OCI-LY7 (cell line): ENCODE results near the gene HINT2.

Source experiments
- EZH2phosphoT487 ChIP-seq: fragments of 200-600 bp; sonication (generic); IDR thresholded peaks from 2 replicates; pipeline ENCODE4 v1.6.1; 2018; ENCODE audit warnings: low read depth, borderline replicate concordance, mild to moderate bottlenecking, mixed run types, antibody characterized with exemption, low read length, moderate library complexity, mixed read lengths
- TF ChIP-seq, protein P1 (sequence below): fragments of 200-600 bp; sonication (generic); conservative IDR thresholded peaks from 2 replicates; pipeline ENCODE4 v1.5.1; 2014; ENCODE audit warnings: mild to moderate bottlenecking, antibody characterized with exemption, low read length, moderate library complexity, mixed read lengths

DNA sequence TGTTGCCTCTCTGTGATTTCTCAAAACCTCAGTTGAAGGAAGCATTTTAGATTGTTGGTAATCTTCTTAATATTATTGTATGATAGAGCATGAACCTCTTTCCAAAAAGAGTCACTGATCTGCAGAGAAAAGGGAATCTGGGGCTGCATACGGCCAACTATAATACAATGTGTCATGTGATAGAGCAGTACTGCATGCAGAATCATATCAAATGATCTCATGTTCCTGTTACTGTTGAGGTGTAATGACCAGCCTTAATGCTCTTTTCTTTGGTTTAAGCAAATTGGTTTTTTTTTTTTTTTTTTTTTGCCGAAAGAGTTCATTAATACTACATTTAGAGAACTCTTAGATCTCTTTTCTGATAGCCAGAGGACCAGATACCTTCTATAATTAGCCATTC is 47.8 kb downstream of the HINT2 start:
- TF ChIP-seq, protein P1, sequence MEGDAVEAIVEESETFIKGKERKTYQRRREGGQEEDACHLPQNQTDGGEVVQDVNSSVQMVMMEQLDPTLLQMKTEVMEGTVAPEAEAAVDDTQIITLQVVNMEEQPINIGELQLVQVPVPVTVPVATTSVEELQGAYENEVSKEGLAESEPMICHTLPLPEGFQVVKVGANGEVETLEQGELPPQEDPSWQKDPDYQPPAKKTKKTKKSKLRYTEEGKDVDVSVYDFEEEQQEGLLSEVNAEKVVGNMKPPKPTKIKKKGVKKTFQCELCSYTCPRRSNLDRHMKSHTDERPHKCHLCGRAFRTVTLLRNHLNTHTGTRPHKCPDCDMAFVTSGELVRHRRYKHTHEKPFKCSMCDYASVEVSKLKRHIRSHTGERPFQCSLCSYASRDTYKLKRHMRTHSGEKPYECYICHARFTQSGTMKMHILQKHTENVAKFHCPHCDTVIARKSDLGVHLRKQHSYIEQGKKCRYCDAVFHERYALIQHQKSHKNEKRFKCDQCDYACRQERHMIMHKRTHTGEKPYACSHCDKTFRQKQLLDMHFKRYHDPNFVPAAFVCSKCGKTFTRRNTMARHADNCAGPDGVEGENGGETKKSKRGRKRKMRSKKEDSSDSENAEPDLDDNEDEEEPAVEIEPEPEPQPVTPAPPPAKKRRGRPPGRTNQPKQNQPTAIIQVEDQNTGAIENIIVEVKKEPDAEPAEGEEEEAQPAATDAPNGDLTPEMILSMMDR = no peak
- TF ChIP-seq EZH2phosphoT487 = no peak
